A549 (cell line): ENCODE measurements around the gene GNG8. TPM values are rescaled to one million over a fixed set of nuclear protein-coding genes. Genes with fewer than 3 reads are reported as not detected.

ENCODE experiments used
- ATAC-seq, 2 experiments: fragments of 200-7000 bp in 1 of 2; fragments of >200 bp in 1 of 2; cut with Nextera tagmentation in 1 of 2; cut with Tn5 transposase in 1 of 2; 3 replicates each; pipeline versions ENCODE4 v1.8.0 to v1.9.1; 2018 to 2020; ENCODE audit warnings: mild to moderate bottlenecking in 1 of 2, moderate library complexity in 1 of 2
- CTCF ChIA-PET: fragments of 300-600 bp; sonication (Branson Sonifier 250); formaldehyde crosslinking; extraction: SDS; loops from one replicate; lab custom pipeline; 2021; ENCODE audit warnings: antibody characterized with exemption, inconsistent platforms; lab: Yijun Ruan, JAX
- POLR2A ChIA-PET: fragments of 350-600 bp; formaldehyde crosslinking; extraction: SDS; loops from one replicate; lab custom pipeline; 2021; ENCODE audit warnings: antibody characterized with exemption, inconsistent platforms; lab: Yijun Ruan, JAX
- DNase-seq, 2 experiments: peaks; one replicate each; pipeline versions ENCODE4 v3.0.0 to v3.0.0-alpha.2; 2011 to 2016; ENCODE audit warnings: low read depth in 1 of 2, low spot score in 1 of 2
- FAIRE-seq: peaks from 2 replicates; lab custom pipeline; 2011; peaks lifted over from hg19 to GRCh38; lab: Jason Lieb, UNC
- H3K27ac ChIP-seq, 2 experiments: fragments of >200 bp; sonication (Bioruptor Twin); formaldehyde crosslinking; 3 replicates each; pipeline ENCODE4 v1.5.1; 2016 to 2017
- H3K4me1 ChIP-seq: fragments of >200 bp; sonication (Bioruptor Twin); formaldehyde crosslinking; 3 replicates; pipeline ENCODE4 v1.6.1; 2016
- H3K4me2 ChIP-seq: fragments of >200 bp; sonication (Bioruptor Twin); formaldehyde crosslinking; 3 replicates; pipeline ENCODE4 v1.6.1; 2016
- H3K4me3 ChIP-seq: fragments of >200 bp; sonication (Bioruptor Twin); formaldehyde crosslinking; 3 replicates; pipeline ENCODE4 v1.5.1; 2016
- H3K9me3 ChIP-seq: fragments of >200 bp; sonication (Bioruptor Twin); formaldehyde crosslinking; 3 replicates; pipeline ENCODE4 v1.6.1; 2016
- ATOH8 ChIP-seq: fragments of 250-450 bp; sonication (Bioruptor Pico); IDR thresholded peaks from 2 replicates; pipeline ENCODE4 v1.5.0; 2020; ENCODE audit warnings: low read depth, mild to moderate bottlenecking, moderate library complexity
- CBX2 ChIP-seq: fragments of 200-600 bp; sonication (generic); IDR thresholded peaks from 2 replicates; pipeline ENCODE4 v1.6.1; 2016; ENCODE audit warnings: low read depth, mild to moderate bottlenecking, borderline replicate concordance
- CBX8 ChIP-seq: fragments of 200-600 bp; sonication (generic); IDR thresholded peaks from 2 replicates; pipeline ENCODE4 v1.6.1; 2016
- CEBPB ChIP-seq, 2 experiments: fragments of >200 bp in 1 of 2; sonication (Bioruptor Twin) in 1 of 2; formaldehyde crosslinking in 1 of 2; IDR thresholded peaks; 2 replicates each; pipeline ENCODE4 v1.6.1; 2012 to 2016
- EHMT2 ChIP-seq: fragments of 200-600 bp; sonication (generic); IDR thresholded peaks from 2 replicates; pipeline ENCODE4 v1.6.1; 2016; ENCODE audit warnings: antibody characterized with exemption, low read depth, mild to moderate bottlenecking, moderate library complexity
- ESRRA ChIP-seq: fragments of 150-350 bp; IDR thresholded peaks from 2 replicates; pipeline ENCODE4 v1.6.1; 2014; ENCODE audit warnings: mild to moderate bottlenecking, low read length, borderline replicate concordance
- FOSB ChIP-seq: fragments of 250-450 bp; sonication (Bioruptor Pico); IDR thresholded peaks from 2 replicates; pipeline ENCODE4 v1.5.0; 2020; ENCODE audit warnings: mild to moderate bottlenecking, moderate library complexity
- FOSL2 ChIP-seq, 2 experiments: fragments of 450-650 bp in 1 of 2; fragments of >200 bp in 1 of 2; sonication (Bioruptor Twin) in 1 of 2; formaldehyde crosslinking; IDR thresholded peaks; 2 replicates each; pipeline versions ENCODE4 v1.5.0 to v1.6.1; 2016 to 2020; ENCODE audit warnings: mild to moderate bottlenecking in 1 of 2, moderate library complexity in 1 of 2
- GATA3 ChIP-seq: IDR thresholded peaks from 2 replicates; pipeline ENCODE4 v1.6.1; 2012; ENCODE audit warnings: borderline replicate concordance
- HDAC2 ChIP-seq: fragments of 200-600 bp; sonication (generic); IDR thresholded peaks from 2 replicates; pipeline ENCODE4 v1.6.1; 2016
- HMGXB4 ChIP-seq: fragments of 250-450 bp; sonication (Bioruptor Pico); IDR thresholded peaks from 2 replicates; pipeline ENCODE4 v1.5.0; 2021; ENCODE audit warnings: mild to moderate bottlenecking, moderate library complexity, borderline replicate concordance
- HOXA7 ChIP-seq: fragments of 250-450 bp; sonication (Bioruptor Pico); IDR thresholded peaks from 2 replicates; pipeline ENCODE4 v1.5.0; 2020; ENCODE audit warnings: mild to moderate bottlenecking, moderate library complexity
- HOXB13 ChIP-seq: fragments of 250-450 bp; sonication (Bioruptor Pico); IDR thresholded peaks from 2 replicates; pipeline ENCODE4 v1.5.0; 2020; ENCODE audit warnings: low read depth, mild to moderate bottlenecking, moderate library complexity
- HOXB5 ChIP-seq: fragments of 250-450 bp; sonication (Bioruptor Pico); IDR thresholded peaks from 2 replicates; pipeline ENCODE4 v1.5.0; 2020; ENCODE audit warnings: mild to moderate bottlenecking, moderate library complexity
- JUNB ChIP-seq: fragments of >200 bp; sonication (Bioruptor Twin); formaldehyde crosslinking; IDR thresholded peaks from 2 replicates; pipeline ENCODE4 v1.6.1; 2016
- MAX ChIP-seq: IDR thresholded peaks from 2 replicates; pipeline ENCODE4 v1.6.1; 2012
- MAZ ChIP-seq: fragments of 150-350 bp; IDR thresholded peaks from 2 replicates; pipeline ENCODE4 v1.6.1; 2014; ENCODE audit warnings: antibody characterized with exemption, low read depth, low read length, borderline replicate concordance
- MYC ChIP-seq: IDR thresholded peaks from 2 replicates; pipeline ENCODE4 v1.6.1; 2012; ENCODE audit warnings: mild to moderate bottlenecking, inconsistent platforms, low read length, improper control_type of control experiment, borderline replicate concordance
- NFE2L2 ChIP-seq: fragments of 150-350 bp; conservative IDR thresholded peaks from 2 replicates; pipeline ENCODE4 v1.6.1; 2014; ENCODE audit warnings: low read length
- NPAS2 ChIP-seq: fragments of 250-450 bp; sonication (Bioruptor Pico); IDR thresholded peaks from 2 replicates; pipeline ENCODE4 v1.8.0; 2022; ENCODE audit warnings: mild to moderate bottlenecking, moderate library complexity, borderline replicate concordance
- NR3C1 ChIP-seq: fragments of >200 bp; sonication (Bioruptor Twin); formaldehyde crosslinking; IDR thresholded peaks from 3 replicates; pipeline ENCODE4 v1.6.1; 2017
- PHF8 ChIP-seq: fragments of 200-600 bp; sonication (generic); IDR thresholded peaks from 2 replicates; pipeline ENCODE4 v1.6.1; 2016; ENCODE audit warnings: low read depth, mild to moderate bottlenecking, antibody characterized with exemption, moderate library complexity, borderline replicate concordance
- RCOR1 ChIP-seq: fragments of 150-350 bp; IDR thresholded peaks from 2 replicates; pipeline ENCODE4 v1.6.1; 2014; ENCODE audit warnings: antibody characterized with exemption, low read length, low read depth
- RFX5 ChIP-seq: fragments of 450-650 bp; IDR thresholded peaks from 2 replicates; pipeline ENCODE4 v1.7.1; 2014; ENCODE audit warnings: antibody characterized with exemption, mild to moderate bottlenecking, moderate library complexity
- SMC3 ChIP-seq: fragments of >200 bp; sonication (Bioruptor Twin); formaldehyde crosslinking; IDR thresholded peaks from 3 replicates; pipeline ENCODE4 v1.6.1; 2018; ENCODE audit warnings: inconsistent platforms
- SREBF2 ChIP-seq: fragments of 450-650 bp; IDR thresholded peaks from 2 replicates; pipeline ENCODE4 v1.6.1; 2014; ENCODE audit warnings: mild to moderate bottlenecking, moderate library complexity
- TFCP2L1 ChIP-seq: fragments of 250-450 bp; sonication (Bioruptor Pico); IDR thresholded peaks from 2 replicates; pipeline ENCODE4 v1.5.0; 2021; ENCODE audit warnings: mild to moderate bottlenecking
- TP53 ChIP-seq: fragments of 250-450 bp; sonication (Bioruptor Pico); IDR thresholded peaks from 2 replicates; pipeline ENCODE4 v1.5.0; 2021; ENCODE audit warnings: mild to moderate bottlenecking, moderate library complexity
- ZC3H11A ChIP-seq: fragments of 450-650 bp; IDR thresholded peaks from 2 replicates; pipeline ENCODE4 v1.6.1; 2014; ENCODE audit warnings: antibody characterized with exemption, mild to moderate bottlenecking
- ZFP36 ChIP-seq: fragments of 450-650 bp; IDR thresholded peaks from 2 replicates; pipeline ENCODE4 v1.6.1; 2014; ENCODE audit warnings: borderline replicate concordance; ENCODE audit not compliant: partially characterized antibody
- ZNF302 ChIP-seq: fragments of 250-450 bp; sonication (Bioruptor Pico); IDR thresholded peaks from 2 replicates; pipeline ENCODE4 v1.9.0; 2021; ENCODE audit warnings: inconsistent platforms, mild to moderate bottlenecking, moderate library complexity
- WGBS: methylation state at CpG from one replicate; pipeline ENCODE4 v1.1.6; 2017; ENCODE audit errors: missing lambda C conversion rate; 5-methylcytosine and 5-hydroxymethylcytosine counted together
- polyA plus RNA-seq, 4 experiments: library from polyadenylated mRNA; depleted of rRNA in 3 of 4; stranded (reverse); fragments of >200 nt; fragmentation: RNase III in 1 of 4; extraction: RNeasy Plus Mini Kit Qiagen cat#74134 plus additional on column Dnase treatment in 1 of 4; gene quantifications; 2 replicates in 3 of 4; 3 replicates in 1 of 4; pipeline ENCODE4 v1.2.3, GENCODE V29; 2011 to 2017

GNG8 gene
- polyA plus RNA-seq, 2 of the 4 experiments (the other 2 are of a cell fraction), result not detected

GRCh38 chr19:46608178-46608577 is 27.8 kb downstream of the GNG8 start:
- 92% methylated on average over 9 of the region's 9 CpGs for WGBS
- no peak for ATAC-seq
- Histone ChIP-seq H3K4me1 (peaks cover 12% of the 10 kb centered on the region), H3K4me3 (no peak overlapping the region), H3K27ac (no peak overlapping the region), H3K9me3 (no peaks in the 10 kb centered on the region), H3K4me2 (no peak overlapping the region)
- TF ChIP-seq FOSB (CRISPR knock-in tag), result no peak
- no peak for FAIRE-seq
- POLR2A ChIA-PET, result no interaction called here
- DNase-seq, result no peak
- CTCF ChIA-PET, result interaction anchor here (1.1 to 34.1 kb wide), 6 partner anchors 8 to 122 kb away, joined by 3 to 737 read pairs (median 4); partner anchors contain the start of genes DACT3, GNG8 and PTGIR

- POLR2A ChIA-PET, result no interaction called here
- ATAC-seq (no peak), FAIRE-seq (no peak), DNase-seq (no peak)
- CTCF ChIA-PET, result interaction anchor here (0.8 to 34.1 kb wide), 10 partner anchors 9 to 141 kb away, joined by 3 to 737 read pairs (median 4); partner anchors contain the start of genes DACT3, GNG8 and PTGIR
- no peak for TF ChIP-seq HOXA7 (CRISPR knock-in tag)
- no peak for TF ChIP-seq NR3C1
- no peak for TF ChIP-seq TFCP2L1
- TF ChIP-seq HMGXB4 (CRISPR knock-in tag), result no peak
- no peak for TF ChIP-seq SMC3
- no peak for TF ChIP-seq CBX2
- no peak for TF ChIP-seq NFE2L2
- TF ChIP-seq RFX5, result no peak
- no peak for TF ChIP-seq FOSL2 (IDR thresholded peaks at IDR 0.05)
- no peak for TF ChIP-seq FOSL2 (CRISPR knock-in tag; IDR thresholded peaks at IDR 0.05)
- TF ChIP-seq MYC, result no peak
- TF ChIP-seq CEBPB (IDR thresholded peaks at IDR 0.05), result no peak
- no peak for TF ChIP-seq CBX8
- no peak for TF ChIP-seq ATOH8 (CRISPR knock-in tag)
- TF ChIP-seq ZFP36, result no peak
- no peak for TF ChIP-seq ESRRA
- TF ChIP-seq ZNF302 (CRISPR knock-in tag), result no peak
- no peak for TF ChIP-seq MAZ
- TF ChIP-seq MAX, result no peak
- no peak for TF ChIP-seq FOSB (CRISPR knock-in tag)
- no peak for TF ChIP-seq EHMT2
- Histone ChIP-seq H3K4me1 (peaks cover 20% of the 10 kb centered on the region), H3K27ac (no peak overlapping the region), H3K4me3 (no peak overlapping the region), H3K4me2 (no peak overlapping the region), H3K9me3 (no peaks in the 10 kb centered on the region)
- WGBS, result 94% methylated on average over 12 of the region's 12 CpGs
Measured at GRCh38 chr19:46607448-46607841, 28.6 kb downstream of the GNG8 start.

GRCh38 chr19:46606681-46607447 is 29.1 kb downstream of the GNG8 start:
- 90% methylated on average over 12 of the region's 12 CpGs for WGBS
- DNase-seq, result no peak
- CTCF ChIA-PET, result interaction anchor here (0.8 to 34.1 kb wide), 11 partner anchors 9 to 142 kb away, joined by 3 to 737 read pairs (median 3); partner anchors contain the start of genes DACT3, GNG8 and PTGIR
- H3K9me3 ChIP-seq, result no peaks in the 10 kb centered on the region
- no peak for TF ChIP-seq GATA3
- TF ChIP-seq NPAS2 (CRISPR knock-in tag), result no peak
- no peak for TF ChIP-seq RCOR1
- no peak for TF ChIP-seq HOXB13 (CRISPR knock-in tag)
- no peak for TF ChIP-seq HOXA7 (CRISPR knock-in tag)
- no peak for TF ChIP-seq PHF8
- no peak for TF ChIP-seq HDAC2
- no peak for TF ChIP-seq FOSL2 (IDR thresholded peaks at IDR 0.05)
- TF ChIP-seq FOSL2 (CRISPR knock-in tag; IDR thresholded peaks at IDR 0.05), result no peak
- no peak for TF ChIP-seq SMC3
- TF ChIP-seq MAX, result no peak
- TF ChIP-seq CBX8, result no peak
- TF ChIP-seq ZC3H11A, result no peak
- no peak for TF ChIP-seq SREBF2
- no peak for TF ChIP-seq JUNB
- TF ChIP-seq ESRRA, result no peak
- TF ChIP-seq MAZ, result no peak
- TF ChIP-seq HOXB5 (CRISPR knock-in tag), result no peak
- TF ChIP-seq TP53, result no peak
- TF ChIP-seq FOSB (CRISPR knock-in tag), result no peak
- no peak for FAIRE-seq
- ATAC-seq, result no peak
- H3K4me1 ChIP-seq, result peaks cover 21% of the 10 kb centered on the region
- POLR2A ChIA-PET, result no interaction called here
- no peak overlapping the region for H3K4me2 ChIP-seq
- H3K4me3 ChIP-seq, result no peak overlapping the region
- H3K27ac ChIP-seq, result no peak overlapping the region
